Activated T-cell treated with anti-CD3 and anti-CD28 coated beads for 4 hours (primary cell): Measurements from ENCODE around the gene NMD3.
"Not testable (repeated sequence)": the region's sequence is repeated elsewhere in the genome, so short reads cannot be mapped to it uniquely, and the experiment has no call there.

ENCODE experiments used
- DNase-seq: peaks from one replicate; pipeline ENCODE4 v3.0.0-alpha.2; 2020

NMD3 gene

DNA sequence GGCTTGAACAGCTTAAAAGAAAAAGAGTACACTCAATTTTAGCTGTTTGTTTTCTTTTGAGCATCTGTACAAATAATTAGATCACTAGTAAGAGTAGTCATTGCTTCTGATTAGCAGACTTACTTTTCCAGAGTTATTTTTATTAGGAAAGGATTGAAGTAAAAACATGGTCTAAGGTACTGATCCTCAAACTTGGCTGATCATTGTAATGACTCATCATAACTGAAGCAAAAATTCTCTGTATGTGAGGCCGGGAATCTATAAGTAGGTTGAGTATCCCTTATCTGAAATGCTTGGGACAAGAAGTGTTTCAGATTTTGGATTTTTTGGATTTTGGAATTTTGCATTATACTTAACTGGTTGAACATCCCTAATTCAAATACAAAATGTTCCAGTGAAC lies 12.4 kb downstream of the NMD3 start:
- no peak for DNase-seq

DNA sequence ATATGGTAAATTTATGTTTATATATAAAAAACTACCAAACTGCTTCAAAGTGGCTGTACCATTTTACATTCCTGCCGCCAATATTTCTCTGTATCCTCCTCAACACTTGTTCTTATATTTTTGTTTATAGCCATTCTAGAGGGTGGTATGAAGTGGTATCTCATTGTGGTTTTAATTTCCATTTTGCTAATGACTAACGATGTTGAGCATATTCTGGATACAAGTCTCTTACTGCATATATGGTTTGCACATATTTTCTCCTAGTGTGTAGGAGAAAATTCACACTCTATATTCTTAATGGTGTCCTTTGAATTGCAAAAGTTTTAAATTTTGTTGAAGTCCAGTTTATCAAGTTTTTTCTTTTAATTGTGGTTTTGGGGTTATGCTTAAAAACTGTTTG lies 15.1 kb downstream of the NMD3 start:
- no peak for DNase-seq

DNA sequence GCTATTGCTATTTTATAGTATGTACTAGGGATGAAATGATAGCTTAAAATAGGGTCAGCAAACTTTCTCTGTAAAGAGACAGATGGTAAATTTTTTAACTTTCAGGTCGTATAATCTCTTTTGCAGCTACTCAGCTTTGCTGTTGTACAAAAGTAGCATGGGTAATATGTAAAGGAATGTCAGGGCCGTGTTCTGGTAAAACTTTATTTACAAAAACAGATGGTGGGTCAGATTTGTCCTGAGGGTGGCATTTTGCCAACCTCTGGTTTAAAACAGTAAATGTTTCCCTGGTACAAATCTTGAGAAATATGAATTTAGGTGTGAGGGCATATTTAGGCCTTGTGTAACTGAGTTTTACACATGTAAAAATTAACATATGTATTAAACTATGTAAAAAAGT lies 18.6 kb downstream of the NMD3 start:
- DNase-seq, result no peak

DNA sequence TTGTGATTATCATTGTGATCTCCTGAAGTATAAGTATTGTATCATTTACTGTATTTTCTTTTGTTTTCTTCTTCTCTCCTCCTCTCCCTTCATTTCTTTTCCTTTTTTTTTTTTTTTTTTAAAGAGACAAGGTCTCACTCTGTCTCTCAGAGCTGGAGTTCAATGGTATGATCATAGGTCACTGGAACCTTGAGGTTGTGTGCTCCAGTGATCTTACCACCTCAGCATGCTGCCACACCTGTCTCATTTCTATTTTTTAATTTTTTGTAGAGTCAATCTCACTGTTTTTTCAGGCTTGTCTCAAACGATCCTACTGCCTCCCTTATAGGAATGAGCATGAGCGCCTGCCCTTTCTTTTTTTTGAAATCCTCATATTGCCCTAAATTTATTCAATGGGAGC lies 23.4 kb downstream of the NMD3 start:
- no peak for DNase-seq

DNA sequence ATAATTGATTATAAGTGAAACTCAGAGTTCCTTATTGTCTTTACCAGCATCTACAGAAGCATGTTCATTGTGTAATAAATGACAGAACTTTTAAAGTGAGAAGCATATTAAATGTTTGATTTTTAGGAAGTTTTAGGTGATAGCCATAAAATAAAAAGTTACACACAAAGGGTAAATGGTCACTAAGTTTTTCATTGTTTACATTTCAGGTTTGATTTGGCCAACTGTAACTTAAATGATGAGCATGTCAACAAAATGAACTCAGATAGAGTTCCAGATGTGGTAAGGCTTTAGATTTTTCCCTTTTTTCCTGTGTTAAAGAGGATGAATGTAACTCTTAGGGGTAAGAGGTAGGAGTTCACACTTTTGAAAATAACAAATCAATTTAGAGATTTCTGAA lies 25.9 kb downstream of the NMD3 start:
- no peak for DNase-seq

DNA sequence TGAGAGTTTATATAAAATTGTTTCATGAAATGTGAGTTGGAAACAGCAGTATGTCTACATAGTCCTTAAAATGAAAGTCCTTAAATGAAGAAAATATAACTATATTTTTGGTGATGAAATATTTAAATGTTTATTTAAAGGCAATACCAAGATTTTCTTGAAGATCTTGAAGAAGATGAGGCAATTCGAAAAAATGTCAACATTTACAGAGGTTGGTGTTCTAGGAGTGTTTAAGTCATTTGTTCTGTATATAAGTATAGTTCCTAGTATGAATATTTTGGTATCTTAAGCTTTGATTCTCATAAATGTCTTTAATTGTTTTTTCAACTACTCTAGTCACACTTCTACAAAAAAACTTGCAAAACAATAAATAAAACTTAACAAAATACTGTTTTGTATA lies 29.0 kb downstream of the NMD3 start:
- DNase-seq, result no peak

DNA sequence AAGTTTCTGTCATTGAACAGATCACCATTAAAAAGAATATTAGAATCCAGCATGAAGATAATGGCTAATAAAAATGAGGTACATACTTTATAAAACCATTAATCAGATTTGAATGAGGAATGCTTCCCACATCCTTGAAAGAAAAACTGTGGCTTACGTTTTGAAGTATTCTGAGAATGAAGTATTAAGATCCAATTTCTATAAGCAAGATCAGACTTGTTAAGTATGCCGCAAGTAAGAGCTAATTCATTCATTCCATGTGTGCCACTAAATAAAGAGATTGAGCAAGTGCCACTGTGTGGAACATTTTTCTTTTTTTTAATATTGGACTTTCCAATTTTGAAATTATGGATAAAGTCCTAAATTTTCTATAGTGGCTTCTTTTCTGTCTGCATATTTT lies 30.6 kb downstream of the NMD3 start:
- DNase-seq, result no peak

DNA sequence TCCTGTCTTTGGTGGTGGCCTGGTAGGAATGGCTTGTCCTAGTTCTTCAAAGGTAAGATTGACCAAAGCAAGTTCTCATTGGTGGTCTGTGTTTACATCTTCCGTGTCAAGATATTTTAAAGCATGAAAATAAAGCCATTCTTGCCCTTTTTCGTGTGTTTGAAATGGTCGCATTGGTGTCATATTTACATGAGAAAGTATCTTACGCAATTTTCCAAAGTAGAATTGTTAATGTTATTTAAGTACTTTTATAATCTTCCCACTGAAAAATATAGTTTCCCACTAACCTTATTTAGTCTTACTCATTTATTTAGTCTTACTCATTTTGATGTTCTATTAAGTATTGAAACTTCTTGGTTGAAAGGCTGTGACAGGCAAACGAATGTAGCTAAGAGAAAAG lies 31.0 kb downstream of the NMD3 start:
- DNase-seq, result no peak

DNA sequence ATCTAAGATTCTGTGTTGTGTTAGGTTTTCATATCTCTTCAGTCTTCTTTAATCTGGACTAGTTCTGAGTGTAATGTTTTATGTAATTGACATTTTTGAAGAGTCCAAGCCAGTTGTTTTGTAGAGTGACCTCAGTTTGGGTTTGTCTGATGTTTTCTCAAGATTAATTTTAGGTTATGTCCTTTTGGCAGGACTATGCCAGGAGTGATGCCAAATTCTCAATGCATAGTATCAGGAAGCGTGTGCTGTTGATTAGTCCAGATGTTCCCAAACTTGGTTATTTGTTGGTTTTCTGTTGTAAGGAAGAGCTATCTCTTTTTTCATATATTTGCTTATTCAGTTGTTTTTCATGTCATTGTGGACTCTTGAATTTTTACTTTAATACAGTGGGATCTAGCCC lies 32.6 kb downstream of the NMD3 start:
- no peak for DNase-seq

DNA sequence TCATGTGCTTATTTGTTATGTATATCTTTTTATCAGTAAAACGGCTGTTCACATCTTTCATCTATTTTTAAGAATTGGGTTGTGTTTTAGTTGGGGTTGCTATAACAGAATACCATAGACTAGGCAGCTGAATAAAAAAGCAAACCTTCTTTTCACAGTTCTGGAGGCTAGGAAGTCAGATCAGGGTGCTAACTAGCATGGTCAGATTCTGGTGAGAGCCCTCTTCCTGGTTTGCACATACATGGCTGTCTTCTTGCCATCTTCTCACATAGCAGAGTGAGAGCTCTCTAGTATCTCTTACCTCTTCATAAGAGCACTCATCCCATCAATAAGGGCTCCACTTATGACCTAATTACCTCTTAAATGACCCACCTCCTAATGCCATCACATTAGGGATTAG lies 33.8 kb downstream of the NMD3 start:
- no peak for DNase-seq

DNA sequence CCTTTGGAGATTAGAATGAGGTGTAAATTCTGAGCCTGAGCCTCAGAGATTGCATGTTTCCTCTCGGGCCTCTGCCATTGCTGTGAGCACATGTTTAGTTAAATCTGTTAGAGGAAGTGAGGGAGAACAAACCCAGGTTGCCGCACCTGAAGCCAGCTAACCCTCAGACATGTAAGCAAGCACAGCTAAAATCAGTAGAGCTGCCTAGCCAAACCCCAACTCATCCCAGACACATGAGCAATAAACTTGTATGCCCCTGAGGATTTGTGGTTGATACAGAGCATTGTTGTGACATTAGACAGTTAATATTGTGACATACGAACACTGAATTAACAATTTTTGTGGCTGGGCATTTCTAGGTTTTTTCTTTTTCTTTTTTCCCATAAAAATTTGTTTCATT lies 41.9 kb downstream of the NMD3 start:
- no peak for DNase-seq

DNA sequence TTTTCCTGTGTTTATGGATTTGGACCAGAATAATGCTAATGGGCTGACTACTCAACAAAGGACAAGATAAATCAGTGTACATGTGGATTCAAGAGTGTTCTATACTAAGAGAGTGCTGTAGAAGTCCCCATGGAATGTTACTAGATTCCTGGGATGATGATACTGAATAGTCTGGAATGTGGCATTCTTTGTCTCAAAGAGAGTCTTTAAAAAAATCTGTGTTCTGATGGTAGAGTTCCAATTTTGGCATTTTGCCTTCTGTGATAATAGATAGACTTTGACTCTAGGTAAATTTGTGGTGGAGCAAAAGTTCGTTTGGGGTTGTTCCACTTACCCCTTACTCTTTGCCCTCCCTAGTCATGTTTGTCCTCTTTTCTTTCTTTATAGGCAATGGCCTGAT lies 43.7 kb downstream of the NMD3 start:
- DNase-seq, result no peak

DNA sequence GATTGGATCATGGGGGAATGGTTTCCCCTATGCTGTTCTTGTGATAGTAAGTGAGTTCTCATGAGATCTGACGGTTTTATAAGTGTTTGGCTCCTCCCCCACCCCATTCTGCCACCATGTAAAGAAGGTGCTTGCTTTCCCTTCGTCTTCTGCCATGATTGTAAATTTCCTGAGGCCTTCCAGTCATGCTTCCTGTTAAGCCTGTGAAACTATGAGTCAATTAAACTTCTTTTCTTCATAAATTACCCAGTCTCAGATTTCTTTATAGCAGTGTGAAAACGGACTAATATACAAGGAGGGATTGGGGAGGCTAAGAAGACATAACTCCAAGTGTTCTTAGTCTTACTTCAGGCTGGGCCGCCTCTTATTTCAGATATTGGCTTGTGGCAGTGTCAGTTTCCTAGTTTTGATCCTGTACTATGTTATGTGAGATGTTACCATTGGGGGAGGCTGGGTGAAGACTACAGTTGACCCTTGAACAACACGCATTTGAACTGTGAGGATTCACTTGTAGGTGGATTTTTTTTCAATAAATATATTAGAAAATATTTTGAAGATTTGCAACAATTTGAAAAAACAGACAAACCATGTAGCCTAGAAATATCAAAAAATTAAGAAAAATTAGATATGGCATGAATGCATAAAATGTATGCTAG lies 44.9 kb downstream of the NMD3 start:
- DNase-seq, result no peak

DNA sequence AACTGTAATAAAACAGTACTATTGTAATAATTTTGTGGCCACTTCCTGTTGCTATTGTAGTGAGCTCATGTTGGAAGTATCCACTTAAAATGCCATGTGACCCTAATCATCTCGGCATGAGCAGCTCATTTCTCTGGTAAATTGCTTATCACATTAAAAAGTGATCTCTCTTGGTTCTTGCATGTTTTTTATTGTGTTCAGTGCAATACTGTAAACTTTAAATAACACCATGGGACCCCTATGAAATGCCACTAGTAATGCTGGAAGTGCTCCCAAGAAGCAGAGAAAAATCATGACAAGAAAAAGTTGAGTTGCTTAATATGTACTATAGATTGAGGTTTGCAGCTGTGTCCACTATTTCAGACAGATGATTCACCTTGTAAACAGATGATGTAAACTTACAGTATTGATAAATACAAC lies 45.6 kb downstream of the NMD3 start:
- DNase-seq, result no peak

DNA sequence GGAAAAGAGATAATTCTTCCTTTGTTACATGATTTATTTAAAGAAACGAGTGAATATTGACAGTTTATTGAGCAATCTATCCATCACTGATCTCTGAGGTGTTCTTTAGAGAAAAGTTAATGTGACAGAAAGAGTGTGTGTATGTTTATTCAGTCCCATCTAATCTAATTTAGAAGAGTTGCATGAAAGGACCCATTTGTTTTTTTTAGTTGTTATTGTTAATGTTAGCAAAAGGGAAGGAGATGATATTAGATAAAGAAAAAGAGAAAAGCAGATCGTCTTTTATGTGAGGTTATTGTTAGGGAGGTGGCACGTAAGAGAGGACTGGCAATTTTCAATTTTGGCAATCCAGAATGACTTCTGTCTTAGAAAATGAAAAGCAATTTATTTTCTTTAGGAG lies 46.5 kb downstream of the NMD3 start:
- DNase-seq, result no peak

DNA sequence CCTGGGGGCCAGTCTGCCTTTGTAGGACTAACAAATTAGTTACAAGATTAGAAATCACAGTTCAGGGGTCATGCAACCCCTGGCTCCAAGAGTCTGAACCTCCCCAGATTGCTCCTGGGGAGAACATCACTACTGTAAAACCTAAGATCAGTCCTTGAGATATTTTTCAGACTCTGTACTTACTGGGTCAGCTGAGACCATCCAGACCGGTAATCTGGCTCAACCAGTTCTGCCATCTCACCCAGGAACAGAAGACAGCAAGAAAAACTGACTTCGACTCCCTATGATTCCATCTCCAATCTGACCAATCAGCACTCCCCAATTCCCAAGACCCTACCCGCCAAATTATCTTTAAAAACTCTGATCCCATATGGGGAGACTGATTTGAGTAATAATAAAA lies 47.5 kb downstream of the NMD3 start:
- DNase-seq, result no peak

DNA sequence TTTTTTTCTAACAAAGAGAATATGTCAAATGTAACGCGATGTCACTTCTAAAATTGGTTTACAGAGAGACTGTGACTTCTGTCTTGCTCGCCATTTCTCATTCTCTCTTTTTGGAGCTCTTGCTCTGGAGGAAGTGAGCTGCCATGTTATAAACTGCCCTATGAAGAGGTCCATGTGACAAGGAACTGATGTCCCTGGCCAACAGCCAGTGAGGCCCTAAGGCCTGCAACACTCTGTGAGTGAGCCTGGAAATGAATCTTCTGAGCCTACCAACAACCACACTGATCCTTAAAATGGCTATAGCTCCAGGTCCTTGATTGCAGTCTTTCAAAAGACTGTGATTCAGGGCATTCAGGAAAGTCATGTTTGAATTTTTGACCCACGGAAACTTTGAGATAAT lies 49.9 kb downstream of the NMD3 start:
- DNase-seq, result no peak

DNA sequence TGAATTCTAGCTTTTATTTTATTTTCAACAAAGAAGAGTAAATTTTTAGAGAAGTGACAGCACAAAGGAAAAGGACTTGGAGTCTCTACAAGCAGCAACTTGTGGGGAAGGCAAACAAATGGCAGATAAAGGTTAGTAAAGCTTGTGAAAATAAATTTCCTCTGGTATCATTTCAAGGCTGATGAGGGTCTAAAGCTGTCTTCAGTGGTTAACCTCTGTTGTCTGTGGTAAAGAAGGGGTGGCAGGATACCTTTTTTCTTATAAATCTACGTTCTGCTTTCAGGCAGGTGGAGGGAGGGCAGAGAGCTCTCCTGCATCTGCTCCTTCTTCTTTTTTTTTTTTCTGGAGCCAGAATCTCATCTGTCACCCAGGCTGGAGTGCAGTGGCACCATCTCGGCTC lies 50.5 kb downstream of the NMD3 start:
- no peak for DNase-seq

DNA sequence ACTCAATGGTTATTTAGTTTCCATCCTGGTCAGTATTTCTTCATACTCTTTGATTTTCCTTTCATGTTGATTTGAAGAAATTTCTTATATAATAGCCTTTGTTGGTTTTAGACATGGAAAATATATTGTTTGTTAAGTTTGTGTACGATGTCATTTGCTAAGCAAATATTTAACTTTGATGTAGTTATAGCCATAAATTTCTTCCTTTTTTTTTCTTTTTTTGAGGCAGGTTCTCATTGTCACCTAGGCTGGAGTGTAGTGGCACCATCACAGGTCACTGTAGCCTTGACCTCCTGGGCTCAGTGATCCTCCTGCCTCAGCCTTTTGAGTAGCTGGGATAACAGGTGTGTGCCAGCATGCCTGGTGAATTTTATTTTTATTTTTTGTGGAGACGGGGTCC lies 51.4 kb downstream of the NMD3 start:
- DNase-seq, result no peak

DNA sequence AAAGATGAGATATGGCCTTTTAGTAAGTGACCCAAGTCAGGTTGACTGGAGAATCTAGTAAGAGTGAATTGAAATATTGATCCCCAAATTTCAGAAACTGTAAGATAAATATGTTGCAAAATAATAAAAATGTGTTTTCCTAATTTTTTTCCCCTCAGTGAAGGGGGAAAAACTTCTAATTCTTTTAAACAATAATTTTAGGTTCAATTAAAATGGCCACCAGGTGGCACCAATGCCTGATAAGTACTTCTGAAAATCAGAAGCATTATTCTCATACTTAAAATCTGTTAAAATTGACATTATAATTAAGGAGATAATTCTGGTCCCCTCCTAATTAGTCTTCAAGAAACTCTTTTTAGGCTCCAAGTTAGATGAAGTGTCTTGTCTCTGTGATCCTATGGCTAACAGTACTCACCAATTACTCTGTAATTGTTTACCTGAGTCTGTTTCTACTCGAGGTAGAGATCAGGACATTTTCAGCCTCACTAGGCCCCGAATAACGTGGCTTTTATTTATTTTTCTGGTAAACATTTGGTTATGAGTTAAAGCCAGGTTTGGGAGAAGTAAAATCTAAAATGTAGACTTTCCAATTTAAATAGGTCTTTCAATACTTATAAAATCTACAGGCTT lies 52.6 kb downstream of the NMD3 start:
- DNase-seq, result peak; percentile 19

DNA sequence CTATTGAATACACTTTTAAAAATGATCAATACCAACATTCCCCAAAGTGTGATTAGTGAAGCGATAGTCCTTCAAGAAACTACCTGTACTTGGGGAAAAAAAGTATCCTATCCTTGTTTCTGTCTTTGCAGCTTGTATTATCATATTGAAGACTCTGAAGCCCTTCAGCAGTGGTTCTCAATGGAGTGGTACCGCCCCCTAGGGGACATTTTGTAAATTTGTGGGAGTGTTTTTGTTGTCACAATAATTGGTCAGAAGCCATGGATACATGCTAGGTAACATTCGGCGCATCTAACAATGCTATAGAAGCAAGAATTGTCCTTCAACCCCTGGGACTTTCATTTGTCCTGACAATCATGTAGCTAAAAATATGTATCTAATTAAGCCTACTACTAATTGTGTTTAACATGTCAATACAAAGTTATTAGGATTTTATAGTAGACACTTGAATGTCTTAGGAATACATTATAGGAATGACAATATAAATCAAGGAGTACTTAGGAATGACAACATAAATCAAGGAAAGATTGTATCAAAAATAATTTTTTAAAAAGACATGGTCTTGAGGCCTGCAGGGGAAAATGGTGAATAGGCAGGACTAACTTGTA lies 53.7 kb downstream of the NMD3 start:
- peak; percentile 21 for DNase-seq

DNA sequence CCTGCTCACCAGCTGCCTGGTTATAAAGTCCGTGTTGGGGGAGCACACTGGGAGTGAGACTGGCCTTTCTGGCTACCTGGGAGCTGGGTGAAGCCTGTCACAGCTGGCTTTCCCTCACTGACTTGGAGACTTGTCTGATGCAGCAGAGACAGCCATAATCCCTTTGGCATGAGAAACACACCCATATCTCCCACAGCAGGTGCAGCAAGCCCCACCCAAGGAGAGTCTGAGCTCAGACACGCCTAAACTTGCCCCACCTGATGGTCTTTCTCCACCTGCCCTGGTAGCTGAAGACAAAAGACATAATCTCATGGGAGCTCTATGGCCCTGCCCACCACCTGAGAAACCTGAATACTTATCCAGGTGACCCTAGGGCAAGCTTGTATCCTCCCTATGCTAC lies 54.8 kb downstream of the NMD3 start:
- DNase-seq, result no peak

DNA sequence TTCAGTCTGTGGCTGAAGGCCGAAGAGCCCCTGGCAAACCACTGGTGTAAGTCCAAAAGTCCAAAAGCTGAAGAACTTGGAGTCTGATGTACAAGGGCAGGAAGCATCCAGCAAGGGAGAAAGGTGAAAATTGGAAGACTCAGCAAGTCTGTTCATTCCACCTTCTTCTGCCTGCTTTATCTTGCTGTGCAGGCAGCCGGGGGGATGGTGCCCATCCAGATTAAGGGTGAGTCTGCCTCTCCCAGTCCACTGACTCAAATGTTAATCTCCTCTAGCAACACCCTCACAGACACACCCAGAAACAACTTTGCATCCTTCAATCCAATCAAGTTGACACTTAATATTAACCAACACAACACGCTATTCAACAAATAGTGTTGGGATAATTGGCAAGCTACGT lies 61.3 kb downstream of the NMD3 start:
- not testable (repeated sequence) for DNase-seq

DNA sequence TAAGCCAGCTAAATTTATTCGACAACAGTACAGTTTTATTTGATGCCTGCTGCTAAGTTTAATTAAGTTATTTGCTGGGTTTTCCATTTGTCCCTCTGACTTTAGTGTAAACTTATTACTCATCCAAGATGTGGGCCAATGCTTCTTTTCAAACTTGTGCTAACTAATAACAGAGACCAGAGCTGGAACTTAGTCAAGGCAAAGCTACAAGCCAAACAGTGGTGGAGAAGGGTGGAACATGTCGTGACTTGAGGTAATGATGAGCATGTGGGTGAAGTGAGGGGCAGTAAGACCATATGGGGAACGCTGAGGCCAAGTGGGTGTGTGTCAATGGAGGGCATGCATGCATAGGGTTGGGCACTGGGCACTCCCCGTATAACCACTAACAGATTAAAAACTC lies 63.9 kb downstream of the NMD3 start:
- no peak for DNase-seq

DNA sequence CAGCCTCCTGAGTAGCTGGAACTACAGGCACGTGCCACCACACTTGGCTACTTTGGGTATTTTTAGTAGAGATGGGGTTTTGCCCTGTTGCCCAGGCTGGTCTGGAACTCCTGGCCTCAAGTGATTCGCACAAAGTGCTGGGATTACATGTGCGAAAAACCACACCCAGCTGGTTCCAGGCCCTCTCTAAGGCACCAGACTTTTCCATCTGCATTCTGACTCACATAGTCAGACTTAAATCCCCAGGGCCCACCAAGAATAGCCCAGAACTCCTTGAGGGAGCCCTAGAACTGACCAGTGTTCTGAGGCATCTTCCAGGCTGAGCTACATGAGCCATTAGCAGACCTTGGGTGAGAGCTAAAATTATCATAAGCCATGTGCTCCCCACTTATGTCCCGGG lies 68.1 kb downstream of the NMD3 start:
- no peak for DNase-seq
